HS-5 (cell line): ENCODE measurements around the gene CEP131.
A peak's percentile ranks its signal among the peaks of the same experiment; 100 is the strongest.
"Not testable (repeated sequence)": the region's sequence is repeated elsewhere in the genome, so short reads cannot be mapped to it uniquely, and the experiment has no call there.

Experiments
- DNase-seq: peaks from one replicate; pipeline ENCODE4 v3.0.0-alpha.2; 2012; ENCODE audit warnings: low read depth

The CEP131 gene

GRCh38 chr17:81165246-81166032 lies 57.3 kb downstream of the CEP131 start, which contains the start of gene PVALEF:
Gene PVALEF, plus strand, starts transcription at chr17:81165507. Its CDS starts 15,720 bp downstream, at chr17:81181227.
- DNase-seq, result no peak

- no peak for DNase-seq
These were observed 58.2 kb downstream of the CEP131 start for GRCh38 chr17:81164371-81165245.

GRCh38 chr17:81163703-81164370 lies 58.9 kb downstream of the CEP131 start:
- no peak for DNase-seq

GRCh38 chr17:81163051-81163695 lies 59.6 kb downstream of the CEP131 start:
- DNase-seq, result no peak

GRCh38 chr17:81162491-81162890 lies 60.3 kb downstream of the CEP131 start:
- DNase-seq, result no peak

- DNase-seq, result no peak
These were observed 60.8 kb downstream of the CEP131 start for GRCh38 chr17:81161972-81162371.

- DNase-seq, result no peak
These were observed 61.2 kb downstream of the CEP131 start for GRCh38 chr17:81161536-81161935.

GRCh38 chr17:81160747-81161453 lies 61.9 kb downstream of the CEP131 start:
- DNase-seq, result no peak

GRCh38 chr17:81160306-81160705 lies 62.5 kb downstream of the CEP131 start:
- no peak for DNase-seq

- no peak for DNase-seq
These were observed 63.0 kb downstream of the CEP131 start for GRCh38 chr17:81159611-81160265.

- no peak for DNase-seq
These were observed 63.8 kb downstream of the CEP131 start for GRCh38 chr17:81158688-81159590.

- DNase-seq, result no peak
These were observed 64.7 kb downstream of the CEP131 start for GRCh38 chr17:81157848-81158687.

- DNase-seq, result no peak
These were observed 65.6 kb downstream of the CEP131 start for GRCh38 chr17:81156866-81157805.

- DNase-seq, result no peak
These were observed 67.8 kb downstream of the CEP131 start for GRCh38 chr17:81154961-81155360.

- DNase-seq, result not testable (repeated sequence)
These were observed 68.7 kb downstream of the CEP131 start for GRCh38 chr17:81154016-81154415.

- DNase-seq, result peak; percentile 8
These were observed 69.4 kb downstream of the CEP131 start for GRCh38 chr17:81153340-81153803.

- DNase-seq, result no peak
These were observed 70.4 kb downstream of the CEP131 start for GRCh38 chr17:81152288-81152828.
